DND-41 (cell line): ENCODE data around the gene GTSF1L.

Source experiments
- CTCF ChIP-seq: IDR thresholded peaks from 2 replicates; pipeline ENCODE4 v1.5.1; 2012; ENCODE audit warnings: borderline replicate concordance, low read length, moderate library complexity, mild to moderate bottlenecking; ENCODE audit not compliant: poor library complexity, severe bottlenecking; ENCODE audit errors: extremely low read depth
- EZH2 ChIP-seq: IDR thresholded peaks from 3 replicates; pipeline ENCODE4 v1.6.1; 2012; ENCODE audit warnings: borderline replicate concordance, low read depth, mild to moderate bottlenecking, moderate library complexity, low read length, inconsistent platforms; ENCODE audit not compliant: severe bottlenecking

DNA sequence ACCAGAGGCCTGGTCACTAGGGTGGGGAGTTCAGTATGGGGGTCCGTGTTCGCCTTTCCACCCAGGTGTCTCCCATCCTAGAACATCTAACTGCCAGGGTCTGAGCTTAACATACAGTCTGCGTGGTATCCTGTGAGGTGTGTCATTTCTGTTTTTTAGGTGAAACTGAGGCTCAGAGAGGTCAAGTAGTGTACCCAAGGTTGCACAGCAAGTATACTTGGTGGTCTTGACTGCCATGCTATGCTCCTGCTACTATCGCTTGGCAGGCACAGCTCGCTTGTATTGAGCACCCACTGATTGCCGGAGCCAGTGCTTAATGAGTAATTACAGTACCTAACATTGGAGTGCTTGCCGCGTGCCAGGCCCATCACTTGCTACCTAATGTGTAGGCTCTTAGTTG is 26.2 kb downstream of the GTSF1L start:
- TF ChIP-seq CTCF = no peak
- TF ChIP-seq EZH2 = no peak
